ENCODE data around the gene ABLIM1.

GRCh38 chr10:114665406-114665805 is 7.3 kb upstream of the ABLIM1 start:
- TF ChIP-seq CTCF (IDR thresholded peaks at IDR 0.05; ENCODE audit: low read depth, low read length) (no peak), EZH2phosphoT487 (IDR thresholded peaks at IDR 0.05; ENCODE audit: low read depth) (no peak)
